ENCODE measurements around the gene PTPN5. TPM values are rescaled to one million over a fixed set of nuclear protein-coding genes. Genes with fewer than 3 reads are reported as not detected.

Gene PTPN5
- total RNA-seq, 1 experiment from 2014 or later = not detected

- ChIA-PET POLR2A (ENCODE audit: unreplicated experiment) (no interaction called here), CTCF (no interaction called here)
- no peak overlapping the region for H3K27ac ChIP-seq
- BruUV-seq (replicated peaks) = no TSS peak
- H3K27me3 ChIP-seq (ENCODE audit: insufficient read depth, low read depth) = peaks cover 31% of the 10 kb centered on the region; the same call in 1 of the 2 replicates
- no peaks in the 10 kb centered on the region for H3K36me3 ChIP-seq (ENCODE audit: low read depth)
- no peak overlapping the region for H3K4me3 ChIP-seq
- H3K4me2 ChIP-seq = no peak overlapping the region
- DNase-seq = no peak
- H4K20me1 ChIP-seq (ENCODE audit: insufficient read depth) = no peaks in the 10 kb centered on the region; the same call in 1 of the 2 replicates
- no peak for TF ChIP-seq CTCF (conservative IDR thresholded peaks at IDR 0.05)
- no peak for TF ChIP-seq EZH2 (IDR thresholded peaks at IDR 0.05; ENCODE audit: low read depth)
- intact Hi-C loops (cut with micrococcal nuclease; ENCODE audit: unreplicated experiment) = no loop called here
- H3K4me1 ChIP-seq (replicated peaks; ENCODE audit: insufficient read depth) = no peaks in the 10 kb centered on the region
- H2AFZ ChIP-seq = no peak overlapping the region
- H3F3A ChIP-seq (ENCODE audit: insufficient read depth, low read depth) = no peaks in the 10 kb centered on the region
- H3K9me3 ChIP-seq (ENCODE audit: insufficient read depth, low read depth) = no peaks in the 10 kb centered on the region
- no peaks in the 10 kb centered on the region for H3K79me2 ChIP-seq (ENCODE audit: low read depth)
- no peaks in the 10 kb centered on the region for H3K9me2 ChIP-seq (ENCODE audit: insufficient read depth)
Measured at GRCh38 chr11:18780896-18781295, 10.7 kb downstream of the PTPN5 start.

- ChIA-PET CTCF (interaction anchor here (0.8 kb wide), 1 partner anchor 58 kb away, joined by 3 read pairs; no protein-coding TSS in a partner anchor), POLR2A (ENCODE audit: unreplicated experiment) (no interaction called here)
- intact Hi-C loops (cut with micrococcal nuclease; ENCODE audit: unreplicated experiment) = no loop called here
- Histone ChIP-seq H3K79me2 (ENCODE audit: low read depth) (no peaks in the 10 kb centered on the region), H3F3A (ENCODE audit: insufficient read depth, low read depth) (no peaks in the 10 kb centered on the region), H2AFZ (no peak overlapping the region), H3K4me3 (no peak overlapping the region), H3K9me2 (ENCODE audit: insufficient read depth) (no peaks in the 10 kb centered on the region), H4K20me1 (ENCODE audit: insufficient read depth) (no peaks in the 10 kb centered on the region; the same call in 1 of the 2 replicates), H3K27ac (no peak overlapping the region), H3K36me3 (ENCODE audit: low read depth) (no peaks in the 10 kb centered on the region), H3K9me3 (ENCODE audit: insufficient read depth, low read depth) (no peaks in the 10 kb centered on the region), H3K4me1 (replicated peaks; ENCODE audit: insufficient read depth) (no peaks in the 10 kb centered on the region), H3K4me2 (no peak overlapping the region), H3K27me3 (ENCODE audit: insufficient read depth, low read depth) (peaks cover 26% of the 10 kb centered on the region; the same call in 1 of the 2 replicates)
- BruUV-seq (replicated peaks) = no TSS peak
- no peak for DNase-seq
- TF ChIP-seq CTCF (conservative IDR thresholded peaks at IDR 0.05) (no peak), EZH2 (IDR thresholded peaks at IDR 0.05; ENCODE audit: low read depth) (no peak)
Measured at GRCh38 chr11:18780329-18780728, 11.3 kb downstream of the PTPN5 start.

- Histone ChIP-seq H3K9me2 (ENCODE audit: insufficient read depth) (no peaks in the 10 kb centered on the region), H3K4me2 (no peak overlapping the region), H3K9me3 (ENCODE audit: insufficient read depth, low read depth) (no peaks in the 10 kb centered on the region), H3K4me1 (replicated peaks; ENCODE audit: insufficient read depth) (no peaks in the 10 kb centered on the region), H2AFZ (no peak overlapping the region), H3K27me3 (ENCODE audit: insufficient read depth, low read depth) (peaks cover 10% of the 10 kb centered on the region), H3K36me3 (ENCODE audit: low read depth) (no peaks in the 10 kb centered on the region), H3K79me2 (ENCODE audit: low read depth) (no peaks in the 10 kb centered on the region), H3K4me3 (no peak overlapping the region), H4K20me1 (ENCODE audit: insufficient read depth) (no peaks in the 10 kb centered on the region), H3F3A (ENCODE audit: insufficient read depth, low read depth) (no peaks in the 10 kb centered on the region), H3K27ac (no peak overlapping the region)
- TF ChIP-seq CTCF (conservative IDR thresholded peaks at IDR 0.05) (no peak), EZH2 (IDR thresholded peaks at IDR 0.05; ENCODE audit: low read depth) (no peak)
- intact Hi-C loops (cut with micrococcal nuclease; ENCODE audit: unreplicated experiment) = no loop called here
- POLR2A ChIA-PET (ENCODE audit: unreplicated experiment) = no interaction called here
- no TSS peak for BruUV-seq (replicated peaks)
- no peak for DNase-seq
- CTCF ChIA-PET = no interaction called here
Measured at GRCh38 chr11:18778468-18778867, 13.1 kb downstream of the PTPN5 start.

All from PC-9 (cell line).